Lung (tissue), 16 donors: ENCODE results near the gene ATP5MC2. TPM values are rescaled to one million over a fixed set of nuclear protein-coding genes. Genes with fewer than 3 reads are reported as not detected.

Experiments used
- ATAC-seq: fragments of 200-7000 bp; cut with Tn5 transposase; one replicate; pipeline ENCODE4 v1.9.1; 2020; ENCODE audit warnings: moderate number of reproducible peaks; ENCODE audit not compliant: insufficient read depth, low FRiP score
- DNase-seq, 3 donors: peaks; one replicate each; pipeline ENCODE4 v3.0.0-alpha.2; 2013 to 2017
- H3K27ac ChIP-seq, 2 donors: one replicate each; pipeline ENCODE4 v1.5.1; 2013; ENCODE audit warnings: mild to moderate bottlenecking in 2 of 2, moderate library complexity in 2 of 2, control low read depth in 1 of 2, inconsistent platforms in 1 of 2, low read depth in 1 of 2, low read length in 1 of 2
- H3K27me3 ChIP-seq, 3 donors: one replicate each; pipeline ENCODE4 v1.5.1; 2013; ENCODE audit warnings: low read length in 2 of 3; ENCODE audit not compliant: control insufficient read depth in 3 of 3, insufficient read depth in 3 of 3
- H3K36me3 ChIP-seq, 4 donors: one replicate each; pipeline ENCODE4 v1.5.1; 2013; ENCODE audit warnings: low read length in 4 of 4, mild to moderate bottlenecking in 1 of 4, moderate library complexity in 1 of 4; ENCODE audit not compliant: control insufficient read depth in 4 of 4, insufficient read depth in 4 of 4
- H3K4me1 ChIP-seq, 5 donors: one replicate each; pipeline ENCODE4 v1.5.1; 2013; ENCODE audit warnings: low read length in 5 of 5, mild to moderate bottlenecking in 2 of 5, moderate library complexity in 1 of 5; ENCODE audit not compliant: control insufficient read depth in 5 of 5, insufficient read depth in 5 of 5
- H3K4me3 ChIP-seq: one replicate; pipeline ENCODE4 v1.5.1; 2013; ENCODE audit warnings: mild to moderate bottlenecking, control low read depth, moderate library complexity
- H3K9ac ChIP-seq, 2 donors: one replicate each; pipeline ENCODE4 v1.5.1; 2013; ENCODE audit warnings: low read length in 2 of 2, control low read depth in 1 of 2; ENCODE audit not compliant: insufficient read depth in 1 of 2
- H3K9me3 ChIP-seq, 4 donors: one replicate each; pipeline ENCODE4 v1.5.1; 2013; ENCODE audit warnings: low read length in 3 of 4, mild to moderate bottlenecking in 1 of 4, moderate library complexity in 1 of 4; ENCODE audit not compliant: control insufficient read depth in 4 of 4, insufficient read depth in 3 of 4
- WGBS, 2 donors: extraction: QIAGEN DNeasy Blood & Tissue Kit; methylation state at CpG; one replicate each; pipeline ENCODE4 v1.1.7; 2013; 5-methylcytosine and 5-hydroxymethylcytosine counted together
- long read RNA-seq, 5 donors: transcript quantifications; one replicate each; lab custom pipeline, GENCODE V29; 2026
- polyA plus RNA-seq, 2 donors: library from polyadenylated mRNA; stranded (reverse); fragments of 200-250 nt; gene quantifications; one replicate each; pipeline ENCODE4 v1.2.1, GENCODE V29; 2013
- total RNA-seq, 2 donors: library from RNA; depleted of rRNA in 1 of 2; stranded (reverse); fragments of >200 nt in 1 of 2; gene quantifications; one replicate each; pipeline ENCODE4 v1.2.1, GENCODE V29; 2014 to 2021
- TF ChIP-seq, protein P1 (sequence below): IDR thresholded peaks from 2 replicates; pipeline ENCODE4 v1.5.1; 2012; ENCODE audit warnings: mild to moderate bottlenecking; ENCODE audit errors: control extremely low read depth, extremely low read depth
- donor health status: control.
- donor health status: control.
- donor health status: Bipolar disorder and iron deficiency.
- donor health status: healthy.
- donor health status: DM: yes; HTN: yes; CAD: no.

The ATP5MC2 gene
- total RNA-seq (100 to 1,000 TPM; 143 to 274 TPM), polyA plus RNA-seq (100 to 1,000 TPM; 366 to 582 TPM)
- long read RNA-seq, donor 1, transcript ATP5MC2-202 (5 exons, 878 nt): major isoform, 318 of 911 reads
- long read RNA-seq, donor 1, transcript ATP5MC2-203 (4 exons, 1,976 nt): minor isoform, 86 of 911 reads
- long read RNA-seq, donor 1, partial matches to known transcripts: 476 of 911 reads
- long read RNA-seq, donor 1, other reads (novel, unspliced or antisense): 25 of 911 reads
- long read RNA-seq, donor 2, transcript ATP5MC2-202 (5 exons, 878 nt): major isoform, 155 of 424 reads
- long read RNA-seq, donor 2, transcript ATP5MC2-203 (4 exons, 1,976 nt): minor isoform, 62 of 424 reads
- long read RNA-seq, donor 2, partial matches to known transcripts: 201 of 424 reads
- long read RNA-seq, donor 2, other reads (novel, unspliced or antisense): 5 of 424 reads
- long read RNA-seq, donor 3, transcript ATP5MC2-203 (4 exons, 1,976 nt): minor isoform, 75 of 590 reads
- long read RNA-seq, donor 3, transcript ATP5MC2-202 (5 exons, 878 nt): major isoform, 234 of 590 reads
- long read RNA-seq, donor 3, partial matches to known transcripts: 258 of 590 reads
- long read RNA-seq, donor 3, other reads (novel, unspliced or antisense): 17 of 590 reads
- long read RNA-seq, donor 4, transcript ATP5MC2-202 (5 exons, 878 nt): major isoform, 203 of 504 reads
- long read RNA-seq, donor 4, transcript ATP5MC2-203 (4 exons, 1,976 nt): minor isoform, 51 of 504 reads
- long read RNA-seq, donor 4, partial matches to known transcripts: 240 of 504 reads
- long read RNA-seq, donor 4, other reads (novel, unspliced or antisense): 9 of 504 reads
- long read RNA-seq, donor 5, transcript ATP5MC2-203 (4 exons, 1,976 nt): minor isoform, 124 of 1,071 reads
- long read RNA-seq, donor 5, transcript ATP5MC2-201 (5 exons, 1,792 nt): minor isoform, 5 of 1,071 reads
- long read RNA-seq, donor 5, transcript ATP5MC2-202 (5 exons, 878 nt): major isoform, 421 of 1,071 reads
- long read RNA-seq, donor 5, partial matches to known transcripts: 484 of 1,071 reads
- long read RNA-seq, donor 5, other reads (novel, unspliced or antisense): 35 of 1,071 reads

DNA sequence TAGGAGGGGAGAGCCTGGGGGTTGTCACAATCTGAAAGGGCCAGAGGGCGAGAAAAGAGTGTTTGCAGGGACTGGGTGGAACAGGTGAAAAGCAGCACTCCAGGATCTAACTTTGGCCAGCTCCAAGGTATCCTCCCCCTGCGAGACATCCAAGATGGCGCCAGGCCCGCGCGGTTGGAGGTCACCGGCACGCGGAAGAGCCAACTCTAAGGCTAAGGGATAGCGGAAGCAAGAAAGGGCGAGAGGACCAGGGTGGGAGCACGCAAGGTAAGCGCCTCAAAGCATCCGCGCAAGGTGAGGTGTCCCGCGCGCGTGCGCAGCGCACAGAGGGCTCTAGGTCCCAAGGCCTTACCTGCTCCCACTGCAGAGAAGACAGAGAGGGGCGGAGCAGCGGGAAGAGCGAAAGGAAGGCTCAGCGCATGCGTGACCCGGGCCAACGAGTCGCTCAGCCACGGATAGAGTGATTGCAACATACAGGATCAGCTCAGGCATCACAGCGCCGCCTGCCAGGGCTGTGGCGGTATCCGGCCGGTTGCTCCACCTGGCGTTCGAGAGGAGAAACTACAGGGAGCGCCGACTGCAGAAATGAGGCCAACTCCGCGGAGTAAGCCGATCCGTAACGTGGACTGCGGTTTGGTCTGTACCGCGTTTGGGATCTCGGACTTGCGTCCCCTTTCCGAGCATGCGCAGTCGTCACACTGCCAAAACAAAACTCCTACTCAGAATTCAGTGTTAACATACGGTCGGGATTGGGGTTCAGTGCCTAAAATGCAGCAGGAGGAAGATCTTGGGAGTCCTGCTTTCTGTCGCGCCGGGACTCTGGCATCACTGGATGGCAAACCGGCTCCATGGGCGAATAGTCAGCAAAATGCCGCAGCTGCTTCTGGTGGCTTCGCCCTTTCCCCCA, at the start of gene ATP5MC2:
TSS of gene ATP5MC2 (minus strand) at position 383 of the 907 bp plus-strand sequence. CDS start 3,469 bp downstream, outside the sequence.
- H3K27ac ChIP-seq: peak within 1 kb of the TSS; percentile 96 to 97
- DNase-seq (peak; percentile 99 to 100 (median 99)), ATAC-seq (peak; percentile 97)
- peak within 1 kb of the TSS; percentile 63 for H3K4me3 ChIP-seq
- WGBS, 2 donors: 0 to 1% methylated on average over 61 of the region's 61 CpGs
- no peaks in the 10 kb centered on the region for H3K27me3 ChIP-seq
- H3K36me3 ChIP-seq: peaks cover 5 to 24% (median 14%) of the 10 kb centered on the region in 4 donors
- H3K4me1 ChIP-seq: peaks cover 5 to 32% (median 6%) of the 10 kb centered on the region in 5 donors
- peak within 1 kb of the TSS; percentile 82 to 95 for H3K9ac ChIP-seq
- TF ChIP-seq, protein P1, sequence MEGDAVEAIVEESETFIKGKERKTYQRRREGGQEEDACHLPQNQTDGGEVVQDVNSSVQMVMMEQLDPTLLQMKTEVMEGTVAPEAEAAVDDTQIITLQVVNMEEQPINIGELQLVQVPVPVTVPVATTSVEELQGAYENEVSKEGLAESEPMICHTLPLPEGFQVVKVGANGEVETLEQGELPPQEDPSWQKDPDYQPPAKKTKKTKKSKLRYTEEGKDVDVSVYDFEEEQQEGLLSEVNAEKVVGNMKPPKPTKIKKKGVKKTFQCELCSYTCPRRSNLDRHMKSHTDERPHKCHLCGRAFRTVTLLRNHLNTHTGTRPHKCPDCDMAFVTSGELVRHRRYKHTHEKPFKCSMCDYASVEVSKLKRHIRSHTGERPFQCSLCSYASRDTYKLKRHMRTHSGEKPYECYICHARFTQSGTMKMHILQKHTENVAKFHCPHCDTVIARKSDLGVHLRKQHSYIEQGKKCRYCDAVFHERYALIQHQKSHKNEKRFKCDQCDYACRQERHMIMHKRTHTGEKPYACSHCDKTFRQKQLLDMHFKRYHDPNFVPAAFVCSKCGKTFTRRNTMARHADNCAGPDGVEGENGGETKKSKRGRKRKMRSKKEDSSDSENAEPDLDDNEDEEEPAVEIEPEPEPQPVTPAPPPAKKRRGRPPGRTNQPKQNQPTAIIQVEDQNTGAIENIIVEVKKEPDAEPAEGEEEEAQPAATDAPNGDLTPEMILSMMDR: peak; percentile 99
- H3K9me3 ChIP-seq: no peaks in the 10 kb centered on the region

DNA sequence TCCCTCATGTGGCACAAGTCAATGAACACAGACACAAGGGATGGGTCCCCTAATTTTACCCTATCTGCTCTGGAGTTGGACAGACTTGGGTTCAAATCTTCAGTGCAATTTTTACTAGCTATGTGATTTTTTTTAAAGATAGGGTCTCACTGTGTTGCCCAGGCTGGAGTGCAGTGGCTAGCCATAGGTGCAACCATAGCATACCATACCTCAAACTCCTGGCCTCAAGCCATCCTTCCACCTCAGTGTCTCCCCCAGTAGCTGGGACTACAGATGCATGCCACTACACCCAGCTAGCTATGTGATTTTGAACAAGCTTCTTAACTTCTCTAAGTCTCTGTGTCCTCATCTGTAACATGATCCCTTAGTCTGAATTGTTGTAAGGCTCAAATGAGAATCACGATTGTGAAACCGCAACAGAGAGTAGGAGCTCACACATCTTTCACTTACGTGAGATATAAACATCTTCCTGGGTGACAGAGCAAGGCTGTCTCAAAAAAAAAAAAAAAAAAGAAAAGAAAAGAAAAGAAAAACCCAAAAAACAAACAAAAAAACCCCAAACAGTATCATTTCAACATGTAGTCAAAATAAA, 46.7 kb upstream of the ATP5MC2 start:
- Histone ChIP-seq H3K27ac (no peak overlapping the region), H3K27me3 (no peaks in the 10 kb centered on the region), H3K9ac (no peak overlapping the region), H3K4me1 (peaks cover 4 to 10% (median 6%) of the 10 kb centered on the region in 5 donors), H3K4me3 (no peak overlapping the region), H3K36me3 (peaks cover 17 to 41% (median 36%) of the 10 kb centered on the region in 4 donors), H3K9me3 (no peaks in the 10 kb centered on the region)
- ATAC-seq: no peak
- WGBS, 2 donors: 86 to 94% methylated on average over 3 of the region's 3 CpGs
- DNase-seq: no peak
- TF ChIP-seq, protein P1: no peak

DNA sequence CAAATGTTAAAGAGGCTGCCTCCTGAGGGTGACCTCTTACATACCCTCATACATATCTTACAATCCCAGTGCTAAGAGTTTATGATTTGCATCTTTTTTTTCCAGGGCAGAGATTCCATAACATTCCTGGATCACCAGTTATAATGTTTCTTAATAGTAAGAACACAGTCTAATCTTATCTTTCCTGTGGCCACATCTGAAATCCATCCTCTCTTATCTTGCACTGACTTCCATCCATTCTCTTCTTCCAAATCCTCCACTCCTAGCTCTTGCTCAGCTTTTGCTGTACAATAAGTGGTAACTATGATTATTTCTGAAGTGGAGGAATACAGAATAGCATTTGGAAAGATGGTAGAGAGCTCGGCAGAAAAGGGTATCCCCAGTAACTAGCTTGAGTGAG, 45.1 kb upstream of the ATP5MC2 start:
- ATAC-seq (no peak), DNase-seq (no peak)
- TF ChIP-seq, protein P1: no peak
- Histone ChIP-seq H3K4me3 (no peak overlapping the region), H3K9me3 (no peaks in the 10 kb centered on the region), H3K27me3 (no peaks in the 10 kb centered on the region), H3K36me3 (peaks cover 17 to 55% (median 46%) of the 10 kb centered on the region in 4 donors), H3K27ac (no peak overlapping the region), H3K9ac (no peak overlapping the region), H3K4me1 (peaks cover 0 to 7% (median 2%) of the 10 kb centered on the region in 5 donors)
- WGBS, 2 donors: 88 to 100% methylated on average over 1 of the region's 1 CpG
